Activated B cell treated with CpG ODN at 0.5 μM for 24 hours (primary cell): ENCODE results near the gene ROR2. TPM values are rescaled to one million over a fixed set of nuclear protein-coding genes. Genes with fewer than 3 reads are reported as not detected.

Experiments used
- ATAC-seq: fragments of 200-7000 bp; cut with Tn5 transposase; one replicate; pipeline ENCODE4 v1.10.0; 2021; ENCODE audit warnings: low read depth, mild to moderate bottlenecking, moderate library complexity
- CTCF ChIA-PET: fragments of 350-600 bp; sonication (Branson Sonifier 250); formaldehyde crosslinking; loops from one replicate; lab custom pipeline; 2021; ENCODE audit warnings: antibody characterized with exemption; lab: Charles Lee
- POLR2A ChIA-PET: fragments of 350-600 bp; sonication (Branson Sonifier 250); formaldehyde crosslinking; loops from one replicate; lab custom pipeline; 2021; ENCODE audit warnings: antibody characterized with exemption; lab: Charles Lee
- DNase-seq: peaks from one replicate; pipeline ENCODE4 v3.0.0; 2022
- H3K27ac Mint-ChIP-seq: one replicate; pipeline ENCODE4 v1.8.0; 2020; ENCODE audit warnings: mixed read lengths
- H3K27me3 Mint-ChIP-seq: one replicate; pipeline ENCODE4 v1.8.0; 2021; ENCODE audit warnings: mixed read lengths
- H3K36me3 Mint-ChIP-seq: one replicate; pipeline ENCODE4 v1.8.0; 2021; ENCODE audit warnings: low read depth, mixed read lengths
- H3K4me1 Mint-ChIP-seq: one replicate; pipeline ENCODE4 v1.8.0; 2021; ENCODE audit warnings: mixed read lengths
- H3K4me3 Mint-ChIP-seq: one replicate; pipeline ENCODE4 v1.8.0; 2020; ENCODE audit warnings: mild to moderate bottlenecking, mixed read lengths
- H3K9me3 Mint-ChIP-seq: one replicate; pipeline ENCODE4 v1.8.0; 2020; ENCODE audit warnings: mixed read lengths
- intact Hi-C: fragments of 100-400 bp; cut with micrococcal nuclease; formaldehyde crosslinking; loops from one replicate; pipeline ENCODE4 v1.15.1; 2024
- total RNA-seq: library from RNA; stranded (reverse); gene quantifications from 2 replicates; pipeline ENCODE4 v1.2.3, GENCODE V29; 2022
- TF ChIP-seq, protein P1 (sequence below): fragments of 200-600 bp; IDR thresholded peaks from one replicate; pipeline ENCODE4 v1.8.0; 2022; ENCODE audit warnings: antibody characterized with exemption, mild to moderate bottlenecking

Gene ROR2
- total RNA-seq, 1 donor from 2014 or later, result not detected

DNA sequence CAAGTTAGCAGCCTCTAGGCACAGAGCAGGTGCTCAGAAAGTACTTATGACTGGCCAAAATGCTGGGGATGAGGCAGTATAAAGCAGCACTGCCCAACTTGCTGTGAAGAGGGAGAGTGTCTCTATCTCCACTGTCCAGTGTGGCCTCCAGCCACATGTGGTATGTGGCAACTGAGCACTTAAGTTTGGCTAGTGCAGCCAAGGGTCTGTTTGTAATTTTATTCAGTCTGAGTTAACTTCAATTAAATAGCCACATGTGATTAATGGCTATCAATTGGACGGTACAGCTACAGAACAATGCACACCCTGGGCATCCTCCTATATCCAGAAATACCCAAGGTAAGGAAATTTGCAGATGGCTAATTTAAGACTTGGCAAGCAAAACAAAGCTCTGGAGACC, 26.9 kb downstream of the ROR2 start:
- DNase-seq, result no peak
- no peaks in the 10 kb centered on the region for H3K36me3 Mint-ChIP-seq
- ATAC-seq, result no peak
- ChIA-PET POLR2A (no interaction called here), CTCF (no interaction called here)
- TF ChIP-seq, protein P1, sequence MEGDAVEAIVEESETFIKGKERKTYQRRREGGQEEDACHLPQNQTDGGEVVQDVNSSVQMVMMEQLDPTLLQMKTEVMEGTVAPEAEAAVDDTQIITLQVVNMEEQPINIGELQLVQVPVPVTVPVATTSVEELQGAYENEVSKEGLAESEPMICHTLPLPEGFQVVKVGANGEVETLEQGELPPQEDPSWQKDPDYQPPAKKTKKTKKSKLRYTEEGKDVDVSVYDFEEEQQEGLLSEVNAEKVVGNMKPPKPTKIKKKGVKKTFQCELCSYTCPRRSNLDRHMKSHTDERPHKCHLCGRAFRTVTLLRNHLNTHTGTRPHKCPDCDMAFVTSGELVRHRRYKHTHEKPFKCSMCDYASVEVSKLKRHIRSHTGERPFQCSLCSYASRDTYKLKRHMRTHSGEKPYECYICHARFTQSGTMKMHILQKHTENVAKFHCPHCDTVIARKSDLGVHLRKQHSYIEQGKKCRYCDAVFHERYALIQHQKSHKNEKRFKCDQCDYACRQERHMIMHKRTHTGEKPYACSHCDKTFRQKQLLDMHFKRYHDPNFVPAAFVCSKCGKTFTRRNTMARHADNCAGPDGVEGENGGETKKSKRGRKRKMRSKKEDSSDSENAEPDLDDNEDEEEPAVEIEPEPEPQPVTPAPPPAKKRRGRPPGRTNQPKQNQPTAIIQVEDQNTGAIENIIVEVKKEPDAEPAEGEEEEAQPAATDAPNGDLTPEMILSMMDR, result no peak
- peaks cover 24% of the 10 kb centered on the region for H3K27me3 Mint-ChIP-seq
- H3K27ac Mint-ChIP-seq, result no peak overlapping the region
- H3K4me3 Mint-ChIP-seq, result no peak overlapping the region
- intact Hi-C loops, result no loop called here
- no peaks in the 10 kb centered on the region for H3K4me1 Mint-ChIP-seq
- peaks cover under 1% of the 10 kb centered on the region for H3K9me3 Mint-ChIP-seq

GRCh38 chr9:91921371-91921770, 28.7 kb downstream of the ROR2 start:
- TF ChIP-seq, protein P1, result no peak
- ATAC-seq, result no peak
- DNase-seq, result no peak
- CTCF ChIA-PET, result no interaction called here
- no peaks in the 10 kb centered on the region for H3K4me1 Mint-ChIP-seq
- intact Hi-C loops, result no loop called here
- peaks cover 27% of the 10 kb centered on the region for H3K27me3 Mint-ChIP-seq
- no peak overlapping the region for H3K27ac Mint-ChIP-seq
- H3K4me3 Mint-ChIP-seq, result no peak overlapping the region
- no peaks in the 10 kb centered on the region for H3K36me3 Mint-ChIP-seq
- POLR2A ChIA-PET, result no interaction called here
- no peaks in the 10 kb centered on the region for H3K9me3 Mint-ChIP-seq

- ChIA-PET POLR2A (no interaction called here), CTCF (no interaction called here)
- TF ChIP-seq, protein P1, result no peak
- H3K4me1 Mint-ChIP-seq, result no peaks in the 10 kb centered on the region
- no peak for ATAC-seq
- H3K36me3 Mint-ChIP-seq, result no peaks in the 10 kb centered on the region
- H3K9me3 Mint-ChIP-seq, result no peaks in the 10 kb centered on the region
- DNase-seq, result no peak
- H3K27ac Mint-ChIP-seq, result no peak overlapping the region
- H3K27me3 Mint-ChIP-seq, result peaks cover 27% of the 10 kb centered on the region
- intact Hi-C loops, result no loop called here
- H3K4me3 Mint-ChIP-seq, result no peak overlapping the region
Measured at GRCh38 chr9:91920630-91921350, 29.2 kb downstream of the ROR2 start.

GRCh38 chr9:91919621-91920020, 30.4 kb downstream of the ROR2 start:
- Mint-ChIP-seq H3K27me3 (peaks cover 27% of the 10 kb centered on the region), H3K9me3 (no peaks in the 10 kb centered on the region), H3K36me3 (no peaks in the 10 kb centered on the region), H3K27ac (no peak overlapping the region), H3K4me3 (no peak overlapping the region), H3K4me1 (no peaks in the 10 kb centered on the region)
- TF ChIP-seq, protein P1, result no peak
- POLR2A ChIA-PET, result no interaction called here
- CTCF ChIA-PET, result no interaction called here
- intact Hi-C loops, result no loop called here
- ATAC-seq (no peak), DNase-seq (no peak)

DNA sequence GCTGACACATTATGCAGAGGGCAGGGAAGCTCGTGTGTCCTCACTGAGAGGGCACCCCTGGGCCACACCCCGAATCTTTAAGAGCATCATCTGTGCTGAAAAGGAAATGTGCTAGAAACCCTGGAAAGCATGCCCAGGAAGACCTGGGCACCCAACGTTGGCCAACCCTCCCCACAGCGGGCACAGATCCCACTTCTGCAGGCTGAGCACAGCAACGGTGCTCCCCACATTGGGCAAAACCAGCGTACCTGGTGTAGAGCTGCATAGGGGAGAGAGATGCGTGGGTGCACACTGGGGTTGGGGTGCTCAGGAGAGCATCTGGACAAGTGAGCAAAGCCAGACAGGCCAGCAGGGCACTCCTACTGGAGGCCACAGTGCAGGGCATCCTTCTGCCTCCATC, 32.6 kb downstream of the ROR2 start:
- H3K4me3 Mint-ChIP-seq, result no peak overlapping the region
- peaks cover 23% of the 10 kb centered on the region for H3K27me3 Mint-ChIP-seq
- no peaks in the 10 kb centered on the region for H3K4me1 Mint-ChIP-seq
- TF ChIP-seq, protein P1, result no peak
- intact Hi-C loops, result no loop called here
- ChIA-PET POLR2A (no interaction called here), CTCF (no interaction called here)
- H3K36me3 Mint-ChIP-seq, result no peaks in the 10 kb centered on the region
- no peaks in the 10 kb centered on the region for H3K9me3 Mint-ChIP-seq
- DNase-seq, result no peak
- H3K27ac Mint-ChIP-seq, result no peak overlapping the region
- no peak for ATAC-seq
